Left ventricle myocardium inferior (tissue), 1 donor: Measurements from ENCODE around the gene FAXDC2. TPM values are rescaled to one million over a fixed set of nuclear protein-coding genes. Genes with fewer than 3 reads are reported as not detected.
"Not testable (repeated sequence)": the region's sequence is repeated elsewhere in the genome, so short reads cannot be mapped to it uniquely, and the experiment has no call there.

Source experiments
- DNase-seq: peaks from one replicate; pipeline ENCODE4 v3.0.0-alpha.2; 2020
- H3K27ac ChIP-seq: fragments of 200-600 bp; replicated peaks from 2 replicates; pipeline ENCODE4 v1.8.0; 2021
- H3K27me3 ChIP-seq: fragments of 200-600 bp; 2 replicates; pipeline ENCODE4 v1.8.0; 2021; ENCODE audit warnings: low read depth
- H3K36me3 ChIP-seq: fragments of 200-600 bp; 2 replicates; pipeline ENCODE4 v1.8.0; 2021
- H3K4me1 ChIP-seq: fragments of 200-600 bp; 2 replicates; pipeline ENCODE4 v1.8.0; 2021
- H3K4me3 ChIP-seq: fragments of 200-600 bp; 2 replicates; pipeline ENCODE4 v1.8.0; 2021; ENCODE audit warnings: mild to moderate bottlenecking, moderate library complexity
- H3K9me3 ChIP-seq: fragments of 200-600 bp; replicated peaks from 2 replicates; pipeline ENCODE4 v1.8.0; 2021
- intact Hi-C: fragments of 100-400 bp; cut with micrococcal nuclease; formaldehyde crosslinking; loops from one replicate; pipeline ENCODE4 v1.11.0; 2022
- total RNA-seq: library from RNA; stranded (reverse); fragmentation: NEBNext Ultra II Directional; extraction: Animal tissue kit (Norgen Biotek cat#: 25700); gene quantifications from one replicate; pipeline ENCODE4 v1.2.1, GENCODE V29; 2021
- TF ChIP-seq, protein P1 (sequence below): fragments of 200-600 bp; IDR thresholded peaks from 2 replicates; pipeline ENCODE4 v1.8.0; 2021; ENCODE audit warnings: antibody characterized with exemption, mild to moderate bottlenecking, borderline replicate concordance
- donor health status: DM: no; HTN: yes; CAD: no; lungs with severe emphysema.

Gene FAXDC2
- total RNA-seq, 1 donor from 2014 or later = 23.5 TPM

DNA sequence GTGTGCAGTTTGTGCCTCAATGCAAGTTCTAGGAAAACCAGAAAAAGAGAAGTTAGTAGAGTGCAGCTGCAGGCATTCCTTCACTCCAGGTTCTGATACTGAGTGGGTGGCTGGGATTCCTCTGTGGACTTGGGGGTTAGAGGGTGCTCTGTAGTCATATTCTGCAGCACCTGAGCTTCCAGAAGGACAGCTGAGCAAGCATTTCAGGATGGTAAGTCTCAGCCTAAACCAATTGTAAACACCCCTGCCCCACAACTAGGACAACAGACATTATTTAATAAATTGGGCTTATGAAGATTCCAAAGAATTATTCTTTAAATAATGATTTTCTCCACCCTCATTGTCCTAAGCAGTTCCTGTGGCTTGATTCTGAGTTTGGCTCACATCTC lies 9.1 kb downstream of the FAXDC2 start:
- Histone ChIP-seq H3K27ac (no peak overlapping the region), H3K27me3 (no peaks in the 10 kb centered on the region), H3K4me1 (peaks cover 51% of the 10 kb centered on the region), H3K9me3 (no peaks in the 10 kb centered on the region), H3K36me3 (peaks cover 26% of the 10 kb centered on the region), H3K4me3 (no peak overlapping the region)
- TF ChIP-seq, protein P1, sequence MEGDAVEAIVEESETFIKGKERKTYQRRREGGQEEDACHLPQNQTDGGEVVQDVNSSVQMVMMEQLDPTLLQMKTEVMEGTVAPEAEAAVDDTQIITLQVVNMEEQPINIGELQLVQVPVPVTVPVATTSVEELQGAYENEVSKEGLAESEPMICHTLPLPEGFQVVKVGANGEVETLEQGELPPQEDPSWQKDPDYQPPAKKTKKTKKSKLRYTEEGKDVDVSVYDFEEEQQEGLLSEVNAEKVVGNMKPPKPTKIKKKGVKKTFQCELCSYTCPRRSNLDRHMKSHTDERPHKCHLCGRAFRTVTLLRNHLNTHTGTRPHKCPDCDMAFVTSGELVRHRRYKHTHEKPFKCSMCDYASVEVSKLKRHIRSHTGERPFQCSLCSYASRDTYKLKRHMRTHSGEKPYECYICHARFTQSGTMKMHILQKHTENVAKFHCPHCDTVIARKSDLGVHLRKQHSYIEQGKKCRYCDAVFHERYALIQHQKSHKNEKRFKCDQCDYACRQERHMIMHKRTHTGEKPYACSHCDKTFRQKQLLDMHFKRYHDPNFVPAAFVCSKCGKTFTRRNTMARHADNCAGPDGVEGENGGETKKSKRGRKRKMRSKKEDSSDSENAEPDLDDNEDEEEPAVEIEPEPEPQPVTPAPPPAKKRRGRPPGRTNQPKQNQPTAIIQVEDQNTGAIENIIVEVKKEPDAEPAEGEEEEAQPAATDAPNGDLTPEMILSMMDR = no peak
- no peak for DNase-seq
- intact Hi-C loops = no loop called here

DNA sequence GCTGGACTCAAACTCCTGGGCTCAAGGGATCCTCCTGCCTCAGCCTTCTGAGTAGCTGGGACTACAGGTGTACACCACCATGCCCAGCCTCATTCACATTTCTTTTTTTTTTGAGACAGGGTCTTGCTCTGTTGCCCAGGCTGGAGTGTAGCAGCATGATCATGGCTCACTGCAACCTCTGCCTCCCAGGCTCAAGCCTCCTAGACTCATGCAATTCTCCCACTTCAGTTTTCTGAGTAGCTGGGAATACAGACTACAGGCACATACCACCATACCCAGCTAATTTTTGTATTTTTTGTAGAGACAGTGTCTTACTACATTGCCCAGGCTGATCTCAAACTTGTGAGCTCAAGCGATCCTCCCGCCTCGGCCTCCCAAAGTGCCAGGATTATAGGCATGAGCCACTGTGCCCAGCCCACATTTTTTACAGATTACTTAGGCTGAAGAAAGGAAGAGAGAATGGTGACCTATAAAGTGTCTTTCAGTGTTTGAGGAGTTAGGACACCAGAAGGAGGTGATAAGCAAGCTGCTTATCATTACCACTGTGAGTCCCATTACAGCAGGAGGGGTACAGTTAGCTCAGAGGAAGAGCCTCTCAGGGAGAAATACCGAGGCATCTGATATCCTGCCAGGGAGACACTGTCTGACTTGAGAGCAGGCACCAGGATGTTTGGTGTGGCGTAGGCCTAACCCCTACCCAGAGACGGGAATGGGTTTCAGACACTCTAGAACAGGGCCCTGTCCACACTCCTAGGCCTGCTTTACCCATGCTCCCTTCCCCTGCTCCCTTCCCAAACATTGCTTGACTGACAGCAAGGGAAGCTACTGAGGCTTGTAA lies 9.7 kb downstream of the FAXDC2 start:
- peaks cover 30% of the 10 kb centered on the region for H3K36me3 ChIP-seq
- intact Hi-C loops = no loop called here
- TF ChIP-seq, protein P1 = no peak
- peaks cover 51% of the 10 kb centered on the region for H3K4me1 ChIP-seq
- no peak overlapping the region for H3K4me3 ChIP-seq
- no peak for DNase-seq
- no peak overlapping the region for H3K27ac ChIP-seq
- H3K9me3 ChIP-seq = no peaks in the 10 kb centered on the region
- H3K27me3 ChIP-seq = no peaks in the 10 kb centered on the region

DNA sequence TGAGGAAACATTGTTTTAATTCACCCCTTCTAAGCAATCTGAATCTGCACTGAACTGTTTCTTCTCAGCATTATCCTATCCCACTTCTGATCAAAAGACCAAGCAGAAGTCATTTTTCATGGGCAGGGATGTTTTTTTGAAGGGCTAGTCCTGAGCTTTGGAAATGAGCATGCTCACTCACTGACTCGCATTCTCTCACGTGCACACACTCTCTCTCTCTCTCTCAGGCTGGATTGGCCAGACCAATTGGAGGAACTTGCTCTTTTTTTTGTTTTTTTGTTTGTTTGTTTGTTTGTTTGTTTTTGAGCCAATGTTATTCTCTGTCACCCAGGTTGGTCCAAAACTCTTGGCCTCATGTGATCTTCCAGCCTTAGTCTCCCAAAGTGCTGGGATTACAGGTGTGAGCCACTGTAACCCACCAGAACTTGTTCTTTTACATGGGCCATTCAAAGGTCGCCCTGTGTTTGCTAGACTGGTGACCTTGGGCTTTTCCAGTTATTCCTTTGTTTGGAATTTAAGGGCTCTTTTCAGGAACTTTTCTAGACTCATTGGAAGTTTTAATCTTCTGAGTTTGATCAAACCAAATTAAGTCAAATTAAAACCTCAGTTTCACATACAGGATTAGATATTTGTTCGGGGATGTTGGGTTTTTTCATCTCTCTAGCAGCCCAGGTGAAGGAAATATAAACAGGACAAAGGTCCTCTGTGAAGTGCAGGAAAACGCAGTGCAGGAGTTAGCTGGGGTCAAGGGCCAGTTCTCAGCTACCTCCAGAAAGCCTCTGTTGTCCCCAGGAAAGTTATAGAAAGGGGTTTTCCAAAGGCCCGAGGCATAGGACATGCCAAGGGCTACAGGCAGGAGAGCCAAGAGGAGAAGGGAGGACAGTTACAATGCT lies 13.1 kb downstream of the FAXDC2 start:
- Histone ChIP-seq H3K4me3 (no peak overlapping the region), H3K4me1 (peaks cover 40% of the 10 kb centered on the region), H3K27ac (no peak overlapping the region), H3K27me3 (no peaks in the 10 kb centered on the region), H3K36me3 (peaks cover 30% of the 10 kb centered on the region), H3K9me3 (no peaks in the 10 kb centered on the region)
- intact Hi-C loops = no loop called here
- no peak for DNase-seq
- TF ChIP-seq, protein P1 = no peak

DNA sequence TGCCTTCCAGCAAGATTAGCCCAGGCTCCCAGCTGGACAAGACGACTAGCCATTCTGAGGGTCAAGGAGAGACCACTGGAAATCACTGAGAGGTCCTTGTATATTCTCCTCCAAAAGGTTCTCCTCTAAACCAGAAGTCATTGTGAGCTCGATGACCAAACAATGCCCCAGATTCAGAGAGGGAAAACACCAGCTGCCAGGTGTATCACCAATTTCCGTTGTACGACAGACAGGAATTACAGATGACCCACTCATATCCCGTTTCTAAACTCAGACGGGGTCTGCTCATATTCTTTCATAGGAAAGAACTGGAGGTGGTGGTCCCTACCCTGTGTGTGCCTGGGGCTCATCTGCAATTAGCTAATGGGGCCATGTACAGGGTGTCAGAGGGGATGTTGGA lies 14.2 kb downstream of the FAXDC2 start:
- H3K27ac ChIP-seq = peak overlapping the region; percentile 73
- H3K36me3 ChIP-seq = peaks cover 37% of the 10 kb centered on the region
- intact Hi-C loops = no loop called here
- H3K4me3 ChIP-seq = no peak overlapping the region
- H3K9me3 ChIP-seq = no peaks in the 10 kb centered on the region
- no peak for DNase-seq
- TF ChIP-seq, protein P1 = no peak
- peaks cover 31% of the 10 kb centered on the region for H3K4me1 ChIP-seq
- no peaks in the 10 kb centered on the region for H3K27me3 ChIP-seq

DNA sequence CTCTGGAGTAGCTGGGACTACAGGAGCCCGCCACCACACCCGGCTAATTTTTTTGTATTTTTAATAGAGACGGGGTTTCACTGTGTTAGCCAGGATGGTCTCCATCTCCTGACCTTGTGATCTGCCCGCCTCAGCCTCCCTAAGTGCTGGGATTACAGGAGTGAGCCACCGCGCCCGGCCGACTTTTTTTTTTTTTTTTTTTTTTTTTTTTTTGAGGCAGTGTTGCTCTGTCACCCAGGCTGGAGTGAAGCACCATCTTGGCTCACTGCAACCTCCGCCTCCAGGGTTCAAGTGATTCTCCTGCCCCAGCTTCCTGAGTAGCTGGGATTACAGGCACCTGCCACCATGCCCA lies 14.7 kb downstream of the FAXDC2 start:
- H3K4me3 ChIP-seq, intact Hi-C loops, DNase-seq, H3K27me3 ChIP-seq, H3K9me3 ChIP-seq: not testable (repeated sequence)
- Histone ChIP-seq H3K27ac (peak overlapping the region; percentile 73), H3K36me3 (peaks cover 42% of the 10 kb centered on the region), H3K4me1 (peaks cover 26% of the 10 kb centered on the region)
